Smooth muscle cell (in vitro differentiated cells): ENCODE results near the gene SEMA4B. TPM values are rescaled to one million over a fixed set of nuclear protein-coding genes. Genes with fewer than 3 reads are reported as not detected.
A peak's percentile ranks its signal among the peaks of the same experiment; 100 is the strongest.

Experiments used
- DNase-seq: peaks from one replicate; lab custom pipeline; 2025; ENCODE audit not compliant: unreplicated experiment; lab: John Stamatoyannopoulos, UW
- H2AFZ ChIP-seq: fragments of 200-600 bp; sonication (generic); 2 replicates; pipeline ENCODE4 v1.6.0; 2016; ENCODE audit warnings: antibody characterized with exemption, low read depth, mild to moderate bottlenecking
- H3F3A ChIP-seq: fragments of 200-600 bp; sonication (generic); 2 replicates; pipeline ENCODE4 v1.6.0; 2017; ENCODE audit warnings: antibody characterized with exemption, low read depth
- H3K27ac ChIP-seq: fragments of 200-600 bp; sonication (generic); 2 replicates; pipeline ENCODE4 v1.5.1; 2016; ENCODE audit warnings: low read depth, mild to moderate bottlenecking
- H3K27me3 ChIP-seq: fragments of 200-600 bp; sonication (generic); 2 replicates; pipeline ENCODE4 v1.6.1; 2016; ENCODE audit warnings: low read depth, mild to moderate bottlenecking
- H3K36me3 ChIP-seq: fragments of 200-600 bp; sonication (generic); 2 replicates; pipeline ENCODE4 v1.5.1; 2016; ENCODE audit warnings: low read depth
- H3K4me1 ChIP-seq: fragments of 200-600 bp; sonication (generic); 2 replicates; pipeline ENCODE4 v1.5.1; 2016; ENCODE audit warnings: low read depth
- H3K4me2 ChIP-seq: fragments of 200-600 bp; sonication (generic); 2 replicates; pipeline ENCODE4 v1.6.0; 2016; ENCODE audit warnings: mild to moderate bottlenecking
- H3K4me3 ChIP-seq: fragments of 200-600 bp; sonication (generic); 2 replicates; pipeline ENCODE4 v1.5.1; 2016; ENCODE audit warnings: mild to moderate bottlenecking
- H3K79me2 ChIP-seq: fragments of 200-600 bp; sonication (generic); 2 replicates; pipeline ENCODE4 v1.6.0; 2016; ENCODE audit warnings: low read depth, mild to moderate bottlenecking
- H3K9ac ChIP-seq: fragments of 200-600 bp; sonication (generic); 2 replicates; pipeline ENCODE4 v1.6.0; 2016; ENCODE audit warnings: low read depth
- H3K9me3 ChIP-seq: fragments of 200-600 bp; sonication (generic); replicated peaks from 2 replicates; pipeline ENCODE4 v1.5.1; 2016; ENCODE audit warnings: low read depth
- H4K20me1 ChIP-seq: fragments of 200-600 bp; sonication (generic); 2 replicates; pipeline ENCODE4 v1.6.0; 2016; ENCODE audit warnings: low read depth
- WGBS: methylation state at CpG from one replicate; pipeline ENCODE4 v1.1.7; 2016; ENCODE audit warnings: low lambda C conversion rate; 5-methylcytosine and 5-hydroxymethylcytosine counted together
- polyA plus RNA-seq: library from polyadenylated mRNA; unstranded; fragments of >200 nt; fragmentation: Nextera tagmentation; extraction: Ambion mirVana; gene quantifications from 2 replicates; pipeline ENCODE4 v1.2.1, GENCODE V29; 2016
- total RNA-seq: library from RNA; depleted of rRNA; stranded (reverse); fragments of >200 nt; gene quantifications from 2 replicates; pipeline ENCODE4 v1.2.3, GENCODE V29; 2014
- TF ChIP-seq, protein P1 (sequence below): fragments of 200-600 bp; sonication (generic); IDR thresholded peaks from 2 replicates; pipeline ENCODE4 v1.5.1; 2017; ENCODE audit warnings: borderline replicate concordance, mild to moderate bottlenecking, antibody characterized with exemption; ENCODE audit not compliant: insufficient read depth, poor library complexity, severe bottlenecking

Gene SEMA4B
- total and polyA plus RNA-seq, 2 experiments from 2014 or later, result 29.6 to 51.4 TPM

DNA sequence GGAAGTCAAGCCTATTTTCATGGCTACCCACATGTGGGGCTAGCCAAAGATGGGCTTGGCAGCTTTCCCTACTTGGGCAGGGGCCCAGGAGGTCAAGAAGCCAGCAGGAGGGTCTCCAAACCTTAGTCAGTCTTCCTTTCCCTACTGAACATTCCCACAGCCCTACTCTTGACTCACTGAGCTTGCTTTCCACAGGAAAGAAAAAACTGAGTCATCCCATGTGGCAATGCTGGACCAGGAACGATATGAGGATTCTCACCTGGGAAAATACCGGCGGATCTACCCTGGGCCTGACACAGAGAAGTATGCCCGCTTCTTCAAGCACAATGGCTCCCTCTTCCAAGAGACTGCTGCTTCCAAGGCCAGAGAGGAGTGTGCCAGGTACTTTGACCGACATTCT lies 60.7 kb downstream of the SEMA4B start:
- Histone ChIP-seq H3K79me2 (peaks cover 10% of the 10 kb centered on the region), H2AFZ (no peak overlapping the region), H3K27ac (no peak overlapping the region), H4K20me1 (peaks cover under 1% of the 10 kb centered on the region), H3F3A (no peaks in the 10 kb centered on the region), H3K4me3 (no peak overlapping the region), H3K9ac (no peak overlapping the region), H3K9me3 (no peaks in the 10 kb centered on the region), H3K4me1 (no peaks in the 10 kb centered on the region), H3K27me3 (no peaks in the 10 kb centered on the region), H3K4me2 (no peak overlapping the region), H3K36me3 (no peaks in the 10 kb centered on the region)
- no peak for DNase-seq
- WGBS, result 89% methylated on average over 5 of the region's 5 CpGs
- TF ChIP-seq, protein P1, sequence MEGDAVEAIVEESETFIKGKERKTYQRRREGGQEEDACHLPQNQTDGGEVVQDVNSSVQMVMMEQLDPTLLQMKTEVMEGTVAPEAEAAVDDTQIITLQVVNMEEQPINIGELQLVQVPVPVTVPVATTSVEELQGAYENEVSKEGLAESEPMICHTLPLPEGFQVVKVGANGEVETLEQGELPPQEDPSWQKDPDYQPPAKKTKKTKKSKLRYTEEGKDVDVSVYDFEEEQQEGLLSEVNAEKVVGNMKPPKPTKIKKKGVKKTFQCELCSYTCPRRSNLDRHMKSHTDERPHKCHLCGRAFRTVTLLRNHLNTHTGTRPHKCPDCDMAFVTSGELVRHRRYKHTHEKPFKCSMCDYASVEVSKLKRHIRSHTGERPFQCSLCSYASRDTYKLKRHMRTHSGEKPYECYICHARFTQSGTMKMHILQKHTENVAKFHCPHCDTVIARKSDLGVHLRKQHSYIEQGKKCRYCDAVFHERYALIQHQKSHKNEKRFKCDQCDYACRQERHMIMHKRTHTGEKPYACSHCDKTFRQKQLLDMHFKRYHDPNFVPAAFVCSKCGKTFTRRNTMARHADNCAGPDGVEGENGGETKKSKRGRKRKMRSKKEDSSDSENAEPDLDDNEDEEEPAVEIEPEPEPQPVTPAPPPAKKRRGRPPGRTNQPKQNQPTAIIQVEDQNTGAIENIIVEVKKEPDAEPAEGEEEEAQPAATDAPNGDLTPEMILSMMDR, result no peak

DNA sequence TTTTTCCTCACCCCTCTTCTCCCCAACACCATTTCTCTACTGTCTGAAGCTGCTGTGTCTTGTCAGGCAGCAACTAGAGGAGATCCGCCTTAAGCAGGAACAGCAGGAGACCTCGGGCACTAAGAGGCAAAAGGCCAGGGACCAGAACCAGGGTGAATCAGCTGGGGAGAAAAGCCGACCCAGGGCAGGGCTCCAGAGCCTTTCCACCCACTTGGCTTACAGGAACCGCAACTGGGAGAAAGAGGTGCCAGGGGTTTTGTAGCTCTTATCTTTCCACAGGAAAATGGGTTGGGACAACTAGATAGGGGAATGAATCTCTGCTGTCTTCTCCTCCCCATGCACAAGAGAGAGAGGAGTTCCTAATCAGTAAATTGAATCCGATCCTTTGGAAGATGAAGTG lies 61.3 kb downstream of the SEMA4B start:
- Histone ChIP-seq H3K4me3 (no peak overlapping the region), H3K79me2 (peaks cover 16% of the 10 kb centered on the region), H3K36me3 (no peaks in the 10 kb centered on the region), H3F3A (no peaks in the 10 kb centered on the region), H3K27me3 (no peaks in the 10 kb centered on the region), H3K4me2 (no peak overlapping the region), H3K4me1 (no peaks in the 10 kb centered on the region), H3K9ac (no peak overlapping the region), H4K20me1 (peaks cover 5% of the 10 kb centered on the region), H3K9me3 (no peaks in the 10 kb centered on the region), H2AFZ (no peak overlapping the region), H3K27ac (no peak overlapping the region)
- WGBS, result 71% methylated on average over 5 of the region's 5 CpGs
- no peak for DNase-seq
- TF ChIP-seq, protein P1, result no peak

DNA sequence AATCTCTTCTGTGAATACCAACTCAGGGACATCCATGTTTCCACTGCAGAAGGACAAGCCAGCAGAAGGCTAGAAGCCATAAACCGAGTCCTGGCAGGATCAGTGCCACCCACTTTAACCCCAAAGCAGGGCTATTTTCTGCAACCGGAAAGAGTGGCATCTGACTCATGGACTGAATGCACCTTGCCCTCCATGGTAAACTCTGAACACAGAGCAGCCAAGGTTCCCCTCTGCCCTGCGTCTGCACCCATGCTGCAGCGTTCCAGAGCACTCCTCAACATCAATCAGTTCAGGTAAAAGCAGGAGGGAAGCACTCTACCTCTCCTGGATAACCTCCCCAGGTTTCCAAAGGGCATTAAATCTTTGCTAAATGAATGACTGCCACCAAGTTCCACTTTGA lies 63.5 kb downstream of the SEMA4B start:
- H3K9me3 ChIP-seq, result no peaks in the 10 kb centered on the region
- DNase-seq, result no peak
- H3K79me2 ChIP-seq, result peaks cover 22% of the 10 kb centered on the region
- peak overlapping the region; percentile 91 for H3K4me2 ChIP-seq
- H4K20me1 ChIP-seq, result peaks cover 20% of the 10 kb centered on the region
- 84% methylated on average over 4 of the region's 4 CpGs for WGBS
- TF ChIP-seq, protein P1, result no peak
- H3K9ac ChIP-seq, result no peak overlapping the region
- peaks cover 7% of the 10 kb centered on the region for H3K4me1 ChIP-seq
- H3F3A ChIP-seq, result no peaks in the 10 kb centered on the region
- H3K4me3 ChIP-seq, result peak overlapping the region; percentile 73
- no peak overlapping the region for H2AFZ ChIP-seq
- no peaks in the 10 kb centered on the region for H3K27me3 ChIP-seq
- peak overlapping the region; percentile 78 for H3K27ac ChIP-seq
- no peaks in the 10 kb centered on the region for H3K36me3 ChIP-seq
